OCI-LY7 (cell line): ENCODE results near the gene PEPD. TPM values are rescaled to one million over a fixed set of nuclear protein-coding genes. Genes with fewer than 3 reads are reported as not detected.

Experiments
- BruUV-seq: library from RNA; stranded (reverse); fragments of 400-500 nt; replicated peaks from 2 replicates; lab custom pipeline; 2021; lab: Mats Ljungman, UMichigan
- CTCF ChIA-PET: fragments of 300-600 bp; sonication (Branson Sonifier 250); formaldehyde crosslinking; loops from one replicate; lab custom pipeline; 2022; ENCODE audit warnings: antibody characterized with exemption; ENCODE audit not compliant: unreplicated experiment; lab: Charles Lee
- POLR2A ChIA-PET: fragments of 300-600 bp; sonication (Branson Sonifier 250); formaldehyde crosslinking; loops from one replicate; lab custom pipeline; 2022; ENCODE audit warnings: antibody characterized with exemption; lab: Charles Lee
- DNase-seq: peaks from one replicate; pipeline ENCODE4 v3.0.0-alpha.2; 2015; ENCODE audit warnings: low spot score
- H2AFZ ChIP-seq: fragments of 200-600 bp; sonication (generic), shearing (Covaris generic); 2 replicates; pipeline ENCODE4 v1.6.1; 2014; ENCODE audit warnings: mild to moderate bottlenecking, antibody characterized with exemption, low read length, moderate library complexity
- H3K27ac ChIP-seq: fragments of 200-600 bp; sonication (generic); 2 replicates; pipeline ENCODE4 v1.5.1; 2014; ENCODE audit warnings: mixed run types, low read depth, mild to moderate bottlenecking, moderate library complexity, low read length, inconsistent platforms; ENCODE audit not compliant: poor library complexity, severe bottlenecking
- H3K36me3 ChIP-seq: fragments of 200-600 bp; sonication (generic); 2 replicates; pipeline ENCODE4 v1.6.1; 2014; ENCODE audit warnings: mild to moderate bottlenecking, antibody characterized with exemption, low read length, moderate library complexity, mixed read lengths; ENCODE audit not compliant: insufficient read depth
- H3K4me1 ChIP-seq: fragments of 200-600 bp; sonication (generic); 2 replicates; pipeline ENCODE4 v1.5.1; 2014; ENCODE audit warnings: mild to moderate bottlenecking, low read length; ENCODE audit not compliant: insufficient read depth, poor library complexity, severe bottlenecking
- H3K4me2 ChIP-seq: fragments of 200-600 bp; sonication (generic); 2 replicates; pipeline ENCODE4 v1.6.1; 2014; ENCODE audit warnings: mild to moderate bottlenecking, low read length
- H3K4me3 ChIP-seq: fragments of 200-600 bp; sonication (generic); 2 replicates; pipeline ENCODE4 v1.5.1; 2014; ENCODE audit warnings: mild to moderate bottlenecking, low read depth, low read length; ENCODE audit not compliant: poor library complexity, severe bottlenecking
- H3K79me2 ChIP-seq: fragments of 200-600 bp; sonication (generic); 2 replicates; pipeline ENCODE4 v1.6.1; 2016; ENCODE audit warnings: low read depth, mild to moderate bottlenecking, low read length, moderate library complexity, mixed read lengths; ENCODE audit not compliant: insufficient read depth
- H3K9me2 ChIP-seq: fragments of 200-600 bp; sonication (generic); 2 replicates; pipeline ENCODE4 v1.6.1; 2016; ENCODE audit warnings: mild to moderate bottlenecking, low read length, mixed read lengths; ENCODE audit not compliant: insufficient read depth
- H3K9me3 ChIP-seq: fragments of 200-600 bp; sonication (generic); 2 replicates; pipeline ENCODE4 v1.6.1; 2014; ENCODE audit warnings: mild to moderate bottlenecking, mixed run types, low read length, mixed read lengths
- H4K20me1 ChIP-seq: fragments of 200-600 bp; sonication (generic); 2 replicates; pipeline ENCODE4 v1.6.1; 2014; ENCODE audit warnings: mild to moderate bottlenecking, antibody characterized with exemption, low read length, moderate library complexity, mixed read lengths; ENCODE audit not compliant: insufficient read depth
- CTCF ChIP-seq: fragments of 200-600 bp; sonication (generic); conservative IDR thresholded peaks from 2 replicates; pipeline ENCODE4 v1.5.1; 2014; ENCODE audit warnings: mild to moderate bottlenecking, antibody characterized with exemption, low read length, moderate library complexity, mixed read lengths
- EZH2phosphoT487 ChIP-seq: fragments of 200-600 bp; sonication (generic); IDR thresholded peaks from 2 replicates; pipeline ENCODE4 v1.6.1; 2018; ENCODE audit warnings: low read depth, borderline replicate concordance, mild to moderate bottlenecking, mixed run types, antibody characterized with exemption, low read length, moderate library complexity, mixed read lengths
- intact Hi-C: fragments of 100-400 bp; cut with micrococcal nuclease; formaldehyde crosslinking; loops from one replicate; pipeline ENCODE4 v1.10.0; 2022; ENCODE audit not compliant: unreplicated experiment
- total RNA-seq, 2 experiments: library from RNA; depleted of rRNA in 1 of 2; stranded (reverse); fragments of >200 nt in 1 of 2; shearing (Covaris generic) in 1 of 2; gene quantifications; 2 replicates each; pipeline ENCODE4 v1.2.3, GENCODE V29; 2014 to 2022

Gene PEPD
- total RNA-seq, 2 experiments from 2014 or later: 24.4 to 29.7 TPM

- intact Hi-C loops: no loop called here
- Histone ChIP-seq H3K4me1 (no peaks in the 10 kb centered on the region), H3K4me3 (no peak overlapping the region), H2AFZ (no peak overlapping the region), H3K9me2 (no peaks in the 10 kb centered on the region), H3K79me2 (no peaks in the 10 kb centered on the region), H3K4me2 (no peak overlapping the region), H4K20me1 (no peaks in the 10 kb centered on the region), H3K27ac (no peak overlapping the region), H3K9me3 (no peaks in the 10 kb centered on the region), H3K36me3 (no peaks in the 10 kb centered on the region)
- CTCF ChIA-PET: no interaction called here
- no peak for DNase-seq
- no TSS peak for BruUV-seq
- TF ChIP-seq EZH2phosphoT487: no peak
- no peak for TF ChIP-seq CTCF
- POLR2A ChIA-PET: no interaction called here
Measured at GRCh38 chr19:33545217-33545981, 23.8 kb upstream of the PEPD start.

DNA sequence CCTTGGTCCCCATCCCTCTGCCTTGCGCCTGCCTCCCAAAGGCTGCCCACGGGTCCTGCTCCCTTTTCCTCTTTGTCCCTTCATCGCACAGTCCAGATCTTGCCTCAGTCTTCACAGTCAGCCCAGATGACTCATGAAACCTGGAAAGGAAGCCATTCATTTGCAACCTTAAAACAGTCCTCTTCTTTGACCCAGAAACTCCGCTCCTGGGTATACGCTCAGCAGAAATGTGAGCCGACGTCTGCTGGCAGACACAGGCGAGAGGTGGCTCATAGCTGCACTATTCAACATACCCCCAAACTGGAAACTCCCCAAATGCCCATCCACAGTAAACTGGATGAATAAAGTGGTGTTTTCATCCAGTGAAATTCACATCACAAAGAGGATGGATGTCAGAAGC lies 13.6 kb upstream of the PEPD start:
- H3K9me3 ChIP-seq: no peaks in the 10 kb centered on the region
- no peak overlapping the region for H3K27ac ChIP-seq
- no peaks in the 10 kb centered on the region for H3K4me1 ChIP-seq
- DNase-seq: no peak
- H2AFZ ChIP-seq: no peak overlapping the region
- no peak overlapping the region for H3K4me3 ChIP-seq
- H3K36me3 ChIP-seq: no peaks in the 10 kb centered on the region
- no peaks in the 10 kb centered on the region for H4K20me1 ChIP-seq
- ChIA-PET POLR2A (no interaction called here), CTCF (no interaction called here)
- TF ChIP-seq CTCF: no peak
- H3K4me2 ChIP-seq: no peak overlapping the region
- H3K9me2 ChIP-seq: no peaks in the 10 kb centered on the region
- no peaks in the 10 kb centered on the region for H3K79me2 ChIP-seq
- BruUV-seq: no TSS peak
- intact Hi-C loops: no loop called here

DNA sequence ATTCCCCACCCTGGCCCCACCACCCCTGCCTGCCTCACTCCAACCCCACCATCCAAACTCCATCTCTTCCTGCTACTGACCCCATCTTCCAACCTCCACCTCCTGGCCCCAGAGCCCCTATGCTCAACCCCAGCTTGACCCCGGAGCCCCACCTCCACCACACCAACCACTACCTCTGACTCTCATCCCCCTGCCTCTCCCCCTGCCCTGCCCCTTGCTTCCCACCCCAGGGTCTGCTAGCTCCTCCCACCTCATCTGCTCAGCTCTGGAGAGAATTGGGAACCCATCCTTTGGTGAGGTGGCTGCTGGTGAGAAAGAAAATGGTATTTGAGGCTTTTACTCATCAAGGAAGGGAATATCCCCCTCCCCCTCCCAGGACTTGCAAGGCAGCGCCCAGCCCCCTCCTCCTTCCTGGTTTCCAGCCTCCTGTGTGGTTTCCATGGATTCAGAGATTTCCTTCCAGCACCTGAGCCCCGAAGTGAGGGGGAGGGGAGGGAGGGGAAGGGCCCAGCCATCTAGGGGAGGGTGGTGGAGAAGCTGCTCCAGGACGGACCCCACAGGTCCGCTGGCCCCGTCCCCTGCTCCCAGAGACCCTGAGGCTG lies 11.4 kb upstream of the PEPD start:
- no peak overlapping the region for H3K4me3 ChIP-seq
- H3K79me2 ChIP-seq: no peaks in the 10 kb centered on the region
- H2AFZ ChIP-seq: no peak overlapping the region
- TF ChIP-seq CTCF (no peak), EZH2phosphoT487 (no peak)
- no peaks in the 10 kb centered on the region for H3K4me1 ChIP-seq
- no peak for DNase-seq
- ChIA-PET POLR2A (no interaction called here), CTCF (interaction anchor here (0.6 kb wide), 2 partner anchors 737 to 741 kb away, joined by 4 to 5 read pairs; no protein-coding TSS in a partner anchor)
- no TSS peak for BruUV-seq
- H3K27ac ChIP-seq: no peak overlapping the region
- intact Hi-C loops: no loop called here
- H4K20me1 ChIP-seq: no peaks in the 10 kb centered on the region
- H3K4me2 ChIP-seq: no peak overlapping the region
- no peaks in the 10 kb centered on the region for H3K36me3 ChIP-seq
- no peaks in the 10 kb centered on the region for H3K9me3 ChIP-seq
- H3K9me2 ChIP-seq: no peaks in the 10 kb centered on the region
